GM18873 (cell line): ENCODE data around the gene CALN1.
"Not testable (repeated sequence)": the region's sequence is repeated elsewhere in the genome, so short reads cannot be mapped to it uniquely, and the experiment has no call there.

Experiments
- ATAC-seq: cut with Tn5 transposase; IDR thresholded peaks from one replicate; pipeline ENCODE4 v1.9.1; 2021; ENCODE audit warnings: mild to moderate bottlenecking, moderate library complexity, moderate number of reproducible peaks; ENCODE audit not compliant: unreplicated experiment, low FRiP score

Gene CALN1

DNA sequence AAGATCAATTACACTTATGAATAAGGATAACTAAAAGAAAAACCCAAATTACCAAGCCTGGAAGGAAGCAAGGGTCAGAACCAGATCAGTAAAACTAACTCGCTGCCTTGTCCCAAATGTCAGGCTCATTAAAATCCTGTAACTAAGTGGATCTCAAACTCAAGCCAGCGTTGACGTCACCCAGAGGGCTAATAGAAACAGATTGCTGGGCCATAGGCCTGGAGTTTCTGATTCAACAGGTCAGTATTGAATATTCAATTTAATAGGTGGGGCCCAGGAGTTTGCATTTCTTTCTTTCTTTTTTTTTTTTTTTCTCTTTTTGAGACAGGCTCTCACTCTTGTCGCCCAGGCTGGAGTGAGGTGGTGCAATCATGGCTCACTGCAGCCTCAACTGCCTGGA, 397.0 kb downstream of the CALN1 start:
- ATAC-seq, result no peak

DNA sequence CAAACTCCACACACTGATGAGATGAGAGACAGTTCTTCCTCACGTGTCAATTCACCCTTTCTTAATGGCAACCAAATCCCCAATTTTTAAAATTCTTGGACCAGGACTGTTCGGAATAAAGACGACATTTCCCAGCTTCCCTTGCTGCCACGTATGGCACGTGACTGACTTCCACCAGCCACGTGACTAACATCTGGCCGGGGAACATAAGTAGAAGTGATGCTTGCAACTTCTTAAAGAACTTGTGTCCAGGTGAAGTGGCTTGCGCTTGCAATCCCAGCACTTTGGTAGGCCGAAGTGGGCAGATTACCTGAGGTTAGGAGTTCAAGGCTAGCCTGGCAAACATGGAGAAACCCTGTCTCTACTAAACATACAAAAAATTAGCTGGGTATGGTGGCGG, 405.1 kb downstream of the CALN1 start:
- ATAC-seq, result no peak

DNA sequence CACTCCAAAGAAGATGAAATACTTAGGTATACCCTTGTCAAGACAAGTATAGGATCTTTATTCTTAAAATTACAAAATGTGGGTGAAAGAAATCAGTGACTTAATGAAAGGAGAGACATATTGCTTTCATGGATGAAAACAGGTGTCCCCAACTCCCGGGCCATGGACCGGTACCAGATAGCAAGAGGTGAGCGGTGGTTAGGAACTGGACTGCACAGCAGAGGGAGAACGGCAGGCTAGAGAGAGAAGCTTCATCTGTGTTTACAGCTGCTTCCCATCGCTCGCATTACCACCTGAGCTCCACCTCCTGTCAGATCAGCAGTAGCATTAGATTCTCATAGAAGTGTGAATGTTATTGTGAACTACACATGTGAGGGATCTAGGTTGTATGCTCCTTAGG, 408.9 kb downstream of the CALN1 start:
- ATAC-seq, result no peak

DNA sequence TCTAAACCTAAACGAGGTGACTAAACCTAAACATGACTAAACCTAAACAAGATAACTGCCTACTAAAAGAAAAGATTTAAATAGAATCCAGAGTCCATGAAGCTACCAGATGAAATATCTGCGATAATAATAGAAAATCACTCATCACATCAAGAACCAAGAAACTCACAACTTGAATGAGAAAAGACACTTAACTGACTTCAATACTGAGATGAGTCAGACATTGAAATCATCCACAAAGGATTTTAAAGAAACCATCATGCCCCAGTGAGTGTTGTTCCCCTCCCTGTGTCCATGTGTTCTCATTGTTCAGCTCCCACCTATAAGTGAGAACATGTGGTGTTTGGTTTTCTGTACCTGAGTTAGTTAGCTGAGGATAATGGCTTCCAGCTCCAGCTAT, 416.0 kb downstream of the CALN1 start:
- no peak for ATAC-seq

DNA sequence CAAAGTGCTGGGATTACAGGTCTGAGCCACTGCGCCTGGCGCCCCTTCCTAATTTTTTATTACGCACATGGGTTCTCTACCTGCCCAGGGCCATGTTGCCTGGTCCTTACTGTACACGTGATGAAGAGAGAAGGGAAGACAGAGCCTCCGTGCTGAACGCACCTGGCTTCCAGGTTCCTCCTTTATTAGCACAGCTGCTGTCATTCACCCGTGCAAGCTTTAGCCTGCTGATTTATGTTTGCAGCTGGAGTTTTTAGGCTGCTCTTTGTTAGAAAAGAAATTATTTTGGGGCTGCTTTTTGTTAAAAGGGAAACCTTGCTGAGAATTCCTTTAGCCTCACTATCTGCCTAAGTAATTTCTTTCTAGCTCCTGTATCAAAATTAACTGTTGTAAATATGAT, 417.0 kb downstream of the CALN1 start:
- ATAC-seq, result no peak

DNA sequence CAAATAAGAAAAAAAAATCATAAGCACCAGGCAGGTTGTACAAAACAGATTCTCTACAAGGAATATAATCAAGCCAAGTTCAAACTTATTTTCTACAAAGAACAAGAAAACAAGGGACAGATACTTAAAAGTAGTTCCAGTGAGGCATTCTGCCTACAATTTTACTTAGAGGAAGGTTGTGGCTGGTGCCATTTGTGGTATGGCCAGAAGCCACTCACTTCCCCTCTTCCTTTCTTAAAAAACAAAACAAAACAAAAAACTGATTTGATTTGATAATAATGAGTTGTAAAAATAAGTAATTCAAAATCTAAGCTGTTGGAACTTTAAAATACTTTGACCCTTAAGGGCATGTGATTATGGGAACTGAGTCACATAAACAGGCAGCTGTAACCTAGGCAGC, 420.6 kb downstream of the CALN1 start:
- ATAC-seq, result no peak

DNA sequence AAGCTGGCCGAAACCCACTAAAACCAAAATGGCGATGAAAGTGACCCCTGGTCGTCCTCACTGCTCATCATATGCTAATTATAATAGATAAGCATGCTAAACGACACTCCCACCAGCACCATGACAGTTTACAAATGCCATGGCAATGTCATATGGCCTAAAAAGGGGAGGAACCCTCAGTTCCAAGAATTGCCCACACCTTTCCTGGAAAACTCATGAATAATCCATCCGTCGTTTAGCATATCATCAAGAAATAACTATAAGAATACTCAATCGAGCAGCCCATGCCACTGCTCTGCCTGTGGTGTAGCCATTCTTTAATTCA, 422.0 kb downstream of the CALN1 start:
- no peak for ATAC-seq

DNA sequence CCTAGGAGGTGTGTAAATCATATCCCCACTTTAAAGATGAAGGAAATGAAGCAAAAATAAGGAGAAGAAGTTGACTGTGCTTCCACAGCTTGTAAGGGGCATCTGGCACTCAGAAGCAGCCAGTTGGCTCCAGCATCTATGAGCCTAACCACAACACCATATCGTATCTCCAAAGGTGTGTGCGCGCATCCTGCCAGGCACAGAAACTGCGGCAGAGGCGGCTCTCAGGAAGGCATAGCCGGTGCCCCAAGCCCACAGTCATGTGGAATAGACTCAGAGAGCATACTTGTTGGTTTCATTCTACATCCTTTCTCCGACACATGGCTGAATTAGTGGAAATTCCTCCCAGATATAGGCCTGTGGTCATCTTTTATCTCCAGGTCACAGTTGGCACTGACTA, 423.9 kb downstream of the CALN1 start:
- ATAC-seq, result no peak

DNA sequence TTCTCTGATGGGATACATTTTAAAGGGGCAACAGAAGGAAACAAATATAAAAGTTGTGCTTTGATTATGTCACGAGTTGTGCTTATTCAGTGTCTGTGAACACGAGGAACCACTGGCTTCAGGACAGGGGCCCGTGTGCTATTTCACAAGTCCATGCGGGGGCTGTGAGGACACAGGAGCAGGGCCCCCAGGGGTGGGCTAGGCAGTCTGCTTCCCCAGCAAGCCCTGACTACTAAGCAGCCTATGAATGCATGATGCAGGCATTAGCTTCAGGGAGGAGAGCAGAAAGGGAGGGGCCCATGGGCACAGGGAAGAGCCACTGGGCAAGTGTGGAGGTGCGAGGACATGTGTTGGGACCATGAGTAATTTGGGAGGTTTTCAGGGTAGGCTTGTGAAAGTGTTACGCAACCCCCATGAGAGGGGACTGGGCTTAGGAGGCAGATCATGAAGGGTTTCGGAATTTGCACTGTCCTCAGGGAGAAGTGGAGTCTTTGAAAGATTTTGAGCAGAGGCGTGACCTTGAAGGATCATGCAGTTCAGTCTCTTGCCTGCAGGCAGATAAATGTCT, 424.9 kb downstream of the CALN1 start:
- no peak for ATAC-seq

DNA sequence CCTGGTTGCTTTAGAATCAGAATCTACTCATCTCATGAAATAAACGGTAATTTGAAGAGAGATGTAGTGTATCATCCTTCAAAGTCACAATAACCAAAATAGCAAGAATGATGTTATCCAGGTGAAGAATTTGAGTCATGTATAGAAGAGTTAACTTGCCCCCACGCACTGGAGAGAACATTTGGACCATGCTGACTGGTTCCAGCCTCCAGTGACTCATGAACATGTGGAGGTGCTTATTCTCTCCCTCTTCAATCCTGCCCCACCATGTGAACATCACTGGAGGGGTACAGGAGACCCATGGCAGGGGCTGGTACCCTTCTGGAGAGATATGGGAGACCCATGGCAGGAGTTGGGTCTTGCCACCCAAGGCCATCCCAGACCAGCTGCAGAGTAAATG, 427.8 kb downstream of the CALN1 start:
- ATAC-seq, result no peak

DNA sequence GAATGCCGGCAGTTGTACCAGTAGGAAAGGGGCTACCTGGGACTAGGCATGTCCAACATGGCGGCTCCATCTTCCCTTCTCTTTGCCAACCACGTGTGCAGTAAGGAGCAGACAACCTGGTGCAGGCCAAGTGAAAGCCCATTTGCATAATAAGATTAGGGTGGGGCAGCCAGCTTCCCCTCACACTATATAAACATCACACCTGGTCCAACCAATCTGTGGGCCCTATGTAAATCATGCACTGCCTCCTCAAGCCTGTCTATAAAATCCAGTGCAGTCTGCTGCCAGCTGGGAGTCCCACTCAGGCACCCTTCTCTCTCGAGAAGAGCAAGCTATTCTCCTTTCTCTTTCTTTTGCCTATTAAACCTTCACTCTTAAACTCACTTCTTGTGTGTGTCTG, 429.3 kb downstream of the CALN1 start:
- no peak for ATAC-seq

DNA sequence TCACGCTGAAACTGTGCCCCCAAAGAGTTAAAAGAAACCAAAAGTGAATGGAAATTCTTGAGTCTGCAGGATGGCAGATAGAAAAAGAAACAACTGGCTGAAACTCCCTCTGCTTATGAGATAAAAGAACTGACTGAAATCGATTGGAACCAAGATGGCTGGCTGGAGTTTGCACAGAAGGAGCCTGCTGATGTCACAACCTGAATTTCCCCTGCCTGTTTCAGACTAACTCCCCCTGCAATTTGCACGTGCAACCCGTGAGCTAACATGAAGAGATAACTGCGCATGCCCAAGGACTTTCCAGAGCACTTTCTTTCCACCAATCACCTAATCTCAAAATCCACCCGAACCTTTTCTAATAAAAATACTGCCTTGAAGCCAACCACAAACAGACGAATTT, 435.5 kb downstream of the CALN1 start:
- no peak for ATAC-seq

DNA sequence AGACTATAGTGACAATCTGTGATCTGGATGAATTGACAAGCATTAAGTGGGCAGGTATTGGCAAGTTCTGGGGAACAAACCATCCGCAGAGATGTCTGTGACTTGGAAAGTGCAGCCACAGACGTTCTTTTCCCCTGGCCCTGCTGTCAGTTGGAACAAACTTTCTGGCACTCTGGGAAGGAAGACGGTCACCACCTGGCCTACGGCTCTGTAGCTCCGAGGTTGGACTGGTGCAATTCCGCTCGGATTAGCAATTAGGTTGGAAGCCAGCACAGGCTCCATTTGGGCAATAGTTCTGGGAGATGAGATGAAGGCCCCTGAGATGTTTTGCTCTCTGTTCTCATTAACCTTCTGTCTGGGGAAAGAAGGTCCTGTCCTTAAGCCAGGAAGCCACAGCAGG, 437.5 kb downstream of the CALN1 start:
- no peak for ATAC-seq

DNA sequence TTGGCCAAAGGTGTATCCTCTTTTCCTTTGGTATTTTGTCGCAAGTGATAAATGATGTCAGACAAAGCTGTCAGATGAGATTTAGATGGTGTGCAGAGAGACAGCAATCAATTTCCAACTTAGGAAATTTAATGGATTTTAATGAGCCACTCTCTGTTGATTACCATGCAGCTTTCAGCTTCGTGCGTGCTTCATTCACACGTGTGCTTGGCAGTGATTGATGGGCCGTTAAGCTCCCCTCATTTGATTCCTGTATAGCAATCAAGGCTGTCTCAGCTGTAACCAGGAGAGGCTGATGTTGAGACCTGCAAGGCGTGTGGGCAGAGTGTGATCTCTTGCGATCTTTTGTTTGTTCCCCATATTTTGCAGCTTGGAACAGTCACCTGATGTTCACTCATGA, 439.6 kb downstream of the CALN1 start:
- no peak for ATAC-seq

DNA sequence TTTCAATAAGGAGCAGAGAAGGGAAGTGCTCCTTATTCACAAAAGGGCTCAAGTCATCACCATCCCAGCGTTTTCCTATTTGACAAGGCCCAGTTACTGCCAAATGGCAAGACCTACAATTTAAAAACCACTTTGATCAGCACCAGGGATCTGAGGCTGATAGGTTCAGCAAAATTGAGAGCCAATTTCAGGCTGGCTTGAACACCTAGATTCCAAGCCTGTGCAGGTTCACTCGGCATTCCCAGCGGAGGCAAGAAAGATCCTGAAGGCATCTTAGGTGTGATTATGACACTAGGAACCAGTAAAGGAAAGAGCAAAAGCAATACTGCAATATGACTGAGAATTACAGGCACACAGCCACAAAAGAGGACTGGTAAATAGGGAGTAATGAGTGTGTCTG, 441.4 kb downstream of the CALN1 start:
- no peak for ATAC-seq

DNA sequence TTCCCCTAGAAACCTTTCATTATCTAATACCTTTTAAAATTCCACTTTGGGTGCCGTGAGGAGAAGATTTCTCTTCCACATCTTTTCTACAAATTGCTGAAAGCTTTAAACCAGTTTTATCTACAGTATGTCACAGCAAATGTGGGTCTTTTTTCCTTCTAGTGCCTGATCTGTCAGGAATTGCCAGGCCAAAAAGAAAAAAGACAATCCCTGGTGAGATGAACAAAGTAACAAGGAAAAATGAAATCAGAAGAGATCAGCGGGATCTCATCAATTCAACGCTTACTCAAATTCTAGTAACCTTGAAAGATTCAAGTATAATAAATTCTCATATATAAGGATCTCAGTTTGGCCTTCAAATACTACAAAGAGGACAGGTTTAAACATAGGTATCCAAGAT, 449.5 kb downstream of the CALN1 start:
- no peak for ATAC-seq

DNA sequence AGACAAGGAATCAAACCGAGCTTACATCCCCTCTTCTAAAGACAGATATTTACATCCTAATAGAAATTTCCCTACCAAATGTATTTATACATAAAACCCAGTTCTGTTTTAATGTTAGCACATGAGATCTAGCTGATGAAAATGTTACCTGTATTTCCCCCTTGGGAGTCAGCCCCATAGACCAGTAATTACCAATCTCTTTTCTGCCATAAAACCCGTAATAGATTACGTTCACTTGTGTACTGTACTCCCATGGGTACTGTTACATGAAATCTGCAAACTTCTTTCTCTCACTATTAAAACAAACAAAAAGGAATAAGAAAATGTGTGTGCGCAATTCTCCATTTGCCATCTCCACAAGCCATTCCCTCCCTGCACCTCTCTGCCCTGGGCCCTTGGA, 450.9 kb downstream of the CALN1 start:
- ATAC-seq, result no peak

DNA sequence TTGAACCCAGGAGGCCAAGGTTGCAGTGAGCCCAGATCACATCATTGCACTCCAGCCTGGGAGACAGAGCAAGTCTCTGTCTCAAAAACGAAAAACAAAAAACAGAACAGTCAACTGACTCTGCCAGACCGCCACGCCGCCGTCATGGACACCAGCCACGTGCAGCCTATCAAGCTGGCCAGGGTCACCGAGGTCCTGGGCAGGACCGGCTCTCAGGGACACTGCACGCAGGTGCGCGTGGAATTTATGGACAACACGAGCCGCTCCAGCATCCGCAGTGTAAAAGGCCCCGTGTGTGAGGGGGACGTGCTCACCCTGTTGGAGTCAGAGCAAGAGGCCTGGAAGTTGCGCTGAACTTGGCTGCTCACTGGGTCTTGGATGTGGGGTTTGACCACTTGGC, 470.0 kb downstream of the CALN1 start:
- ATAC-seq, result no peak

DNA sequence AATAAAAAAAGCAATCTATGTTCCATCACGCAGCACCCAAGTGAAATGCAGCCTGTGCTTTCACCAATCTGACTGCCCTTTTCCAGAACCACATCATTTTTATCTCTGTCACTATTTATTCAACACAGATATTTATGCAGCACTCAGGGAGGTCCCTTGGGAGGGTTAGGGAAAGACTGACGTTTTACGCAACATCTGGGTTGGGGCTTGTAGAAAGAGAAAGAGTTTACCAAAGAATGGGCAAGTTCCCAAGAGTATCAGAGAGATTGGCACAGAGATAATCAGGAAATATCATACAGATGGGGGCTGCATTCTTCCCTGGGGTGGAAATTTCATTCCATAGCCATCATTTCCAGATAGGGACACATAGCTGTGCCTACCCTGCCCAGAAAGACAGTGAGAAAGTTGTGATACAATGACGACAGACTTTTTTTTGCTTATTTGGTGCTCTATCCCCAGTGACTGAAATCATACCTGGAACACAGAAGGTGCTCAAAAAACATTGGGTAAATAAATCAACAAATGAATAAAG, 474.2 kb downstream of the CALN1 start:
- ATAC-seq, result no peak

DNA sequence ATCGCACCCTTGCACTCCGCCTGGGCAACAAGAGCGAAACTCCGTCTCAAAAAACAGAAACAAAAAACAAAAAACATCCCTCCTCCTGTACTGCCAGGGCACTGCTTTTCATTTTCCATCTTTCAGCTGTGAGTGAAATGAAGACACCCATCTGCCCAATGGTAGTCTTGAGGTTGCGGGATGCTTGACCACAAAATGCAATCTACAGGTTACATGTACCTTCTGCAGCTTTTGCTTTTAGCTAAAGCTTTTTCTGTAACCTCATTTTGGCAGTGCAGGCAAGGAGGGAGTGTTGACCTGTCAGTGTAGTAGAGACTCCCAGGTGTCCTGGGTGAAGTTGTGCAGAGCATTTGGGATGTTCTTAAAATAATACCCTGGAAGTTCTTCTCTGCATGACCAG, 476.5 kb downstream of the CALN1 start:
- ATAC-seq, result no peak

DNA sequence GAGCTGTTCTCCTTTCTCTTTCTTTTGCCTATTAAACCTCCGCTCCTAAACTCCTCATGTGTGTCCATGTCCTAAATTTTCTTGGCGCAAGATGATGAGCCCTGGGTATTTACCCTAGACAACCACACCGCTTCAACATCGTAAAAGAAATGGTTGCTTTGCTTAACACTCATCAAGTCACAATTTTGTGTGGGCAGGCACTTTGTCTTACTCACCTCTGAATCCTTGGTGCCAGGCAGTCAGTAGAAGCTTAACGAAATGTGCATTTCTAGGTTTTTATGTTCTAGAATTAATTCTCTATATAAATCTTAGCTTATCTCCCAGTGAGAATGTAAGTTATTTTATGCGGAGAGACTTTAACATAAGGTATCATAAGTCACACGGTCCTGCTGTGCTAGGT, 478.7 kb downstream of the CALN1 start:
- ATAC-seq, result no peak

DNA sequence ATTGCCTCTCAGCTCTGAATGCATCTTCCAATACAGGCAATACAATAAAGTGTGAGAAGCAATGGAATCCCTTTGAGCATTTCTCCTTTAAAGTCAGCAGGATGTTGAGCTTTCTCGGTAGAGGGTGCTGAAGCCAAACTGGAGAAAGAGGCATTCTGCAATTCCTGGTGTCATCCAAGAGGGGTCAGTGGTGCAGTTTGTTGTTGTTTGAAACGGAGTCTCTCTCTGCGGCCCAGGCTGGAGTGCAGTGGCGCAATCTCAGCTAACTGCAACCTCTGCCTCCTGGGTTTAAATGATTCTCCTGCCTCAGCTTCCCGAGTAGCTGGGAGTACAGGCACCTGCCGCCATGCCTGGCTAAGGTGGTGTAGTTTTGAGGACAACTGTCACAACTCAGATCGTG, 486.5 kb downstream of the CALN1 start:
- no peak for ATAC-seq

DNA sequence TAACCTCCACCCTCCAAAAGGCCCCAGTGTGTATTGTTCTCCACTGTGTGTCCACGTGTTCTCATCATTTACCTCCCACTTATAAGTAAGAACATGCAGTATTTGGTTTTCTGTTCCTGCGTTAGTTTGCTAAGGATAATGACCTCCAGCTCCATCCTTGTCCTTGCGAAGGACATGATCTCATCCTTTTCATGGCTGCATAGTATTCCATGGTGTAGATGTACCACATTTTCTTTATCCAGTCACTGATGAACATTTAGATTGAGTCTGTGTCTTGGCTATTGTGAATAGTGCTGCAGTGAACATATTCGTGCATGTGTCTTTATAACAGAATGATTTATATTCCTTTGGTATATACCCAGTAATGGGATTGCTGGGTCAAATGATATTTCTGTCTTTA, 497.9 kb downstream of the CALN1 start:
- not testable (repeated sequence) for ATAC-seq
